Measurements from ENCODE around the gene STK40.

STK40 gene

GRCh38 chr1:36306902-36307456 is 78.7 kb downstream of the STK40 start:
- peak; percentile 91 for DNase-seq

- DNase-seq, result peak; percentile 51
Observed at GRCh38 chr1:36306210-36306901, 79.4 kb downstream of the STK40 start, which contains the start of gene SH3D21. SH3D21 (plus strand) TSS chr1:36306368; CDS start chr1:36306421, 53 bp downstream.

DNA sequence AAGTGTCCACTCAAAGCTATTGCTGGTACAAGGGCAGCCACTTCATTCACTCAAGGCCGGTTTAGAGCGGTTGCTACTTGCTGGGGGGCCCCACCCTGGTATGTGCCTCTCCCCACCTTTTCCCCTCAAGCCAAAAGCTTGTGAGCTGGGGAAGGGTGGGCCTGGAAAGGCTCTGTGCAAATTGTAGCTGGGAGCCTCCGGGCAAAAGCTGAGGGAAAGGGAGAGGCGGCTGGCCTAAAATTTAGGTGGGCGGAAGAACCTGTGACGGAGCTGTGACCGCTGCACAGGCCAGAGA is 79.9 kb downstream of the STK40 start:
- DNase-seq, result no peak

DNA sequence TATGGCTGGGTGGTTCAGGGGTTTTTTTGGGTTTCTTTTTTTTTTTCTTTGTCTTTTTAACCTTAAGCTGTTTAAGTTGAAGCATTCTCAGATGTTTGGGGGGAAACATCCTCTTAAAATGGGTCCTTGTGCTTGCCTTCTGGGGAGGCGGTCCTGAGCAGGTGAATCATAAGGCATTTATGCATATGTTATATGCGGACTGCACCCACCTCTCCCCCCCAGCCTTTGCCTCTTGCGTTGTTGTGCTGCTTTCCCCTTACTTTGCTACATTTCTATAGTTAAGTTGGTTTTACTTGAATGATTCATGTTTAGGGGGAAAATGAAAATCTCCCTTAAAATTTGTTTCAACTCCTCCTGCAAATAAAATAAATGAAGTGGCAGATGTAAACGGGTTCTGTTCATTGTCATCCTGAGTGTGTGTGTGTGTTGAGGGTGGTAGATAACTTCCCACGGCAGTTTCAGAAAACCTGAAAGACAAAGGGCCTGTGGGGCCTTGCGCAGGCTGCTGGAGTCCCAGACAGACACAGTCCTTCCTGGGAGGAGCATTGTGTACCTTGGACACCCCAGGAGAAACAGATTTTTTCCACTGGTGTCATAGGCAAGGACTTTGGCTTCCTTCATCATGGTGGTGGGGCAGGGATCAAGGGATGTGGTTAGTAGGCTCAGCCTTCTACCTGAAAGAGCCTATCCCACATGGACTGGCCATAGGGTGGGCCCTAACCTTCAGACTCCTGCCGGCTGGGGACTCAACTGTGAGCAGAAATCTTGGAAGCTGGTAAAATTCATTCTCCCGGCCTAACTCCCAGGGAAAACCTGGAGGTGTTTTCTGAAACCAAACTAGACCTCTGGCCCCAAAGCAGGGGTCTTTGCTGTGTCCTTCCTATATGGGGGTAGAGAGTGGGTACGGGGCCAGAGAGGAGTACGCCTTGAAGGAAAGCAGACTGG is 80.5 kb downstream of the STK40 start:
- no peak for DNase-seq

DNA sequence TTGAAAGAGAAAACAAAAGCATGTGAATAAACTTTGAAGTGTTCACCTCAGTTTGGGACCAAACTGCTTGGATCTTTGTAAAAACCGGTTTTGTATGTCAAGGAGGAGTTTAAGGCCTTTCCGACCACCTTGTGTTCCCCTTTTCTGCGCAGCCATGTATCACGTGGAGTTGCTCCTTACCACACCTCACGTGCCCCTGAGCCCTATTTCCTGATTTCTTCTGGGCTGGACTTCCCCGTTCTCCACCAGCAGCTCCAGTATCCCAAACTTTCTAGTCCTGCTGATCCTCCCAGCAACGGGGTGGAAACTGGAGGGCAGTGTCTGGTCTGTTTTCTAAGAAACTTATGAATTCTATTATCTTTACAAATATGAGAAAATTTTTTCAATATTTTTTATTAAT is 81.2 kb downstream of the STK40 start:
- DNase-seq, result no peak

- no peak for DNase-seq
Observed at GRCh38 chr1:36303650-36304360, 81.9 kb downstream of the STK40 start.

- no peak for DNase-seq
Observed at GRCh38 chr1:36303244-36303643, 82.5 kb downstream of the STK40 start.

DNA sequence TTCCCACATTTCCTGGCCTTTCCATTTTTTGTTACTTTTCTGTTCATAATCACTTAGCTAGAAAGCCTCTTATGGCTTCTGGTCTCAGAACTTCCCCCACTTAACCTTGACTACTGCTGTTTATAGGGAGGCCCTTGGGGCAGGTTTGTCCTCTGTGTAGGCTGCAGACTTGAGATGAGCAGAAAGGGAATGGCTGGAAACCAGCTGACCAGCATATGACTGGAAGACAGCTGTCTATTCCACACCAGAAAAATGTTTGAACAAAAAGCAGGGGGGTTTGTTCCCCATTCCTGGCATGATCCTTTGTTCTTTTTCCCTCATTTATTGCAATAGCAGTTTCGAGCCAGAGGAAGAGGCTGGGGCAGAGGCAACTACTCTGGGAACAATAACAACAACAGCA is 84.5 kb downstream of the STK40 start:
- DNase-seq, result no peak

DNA sequence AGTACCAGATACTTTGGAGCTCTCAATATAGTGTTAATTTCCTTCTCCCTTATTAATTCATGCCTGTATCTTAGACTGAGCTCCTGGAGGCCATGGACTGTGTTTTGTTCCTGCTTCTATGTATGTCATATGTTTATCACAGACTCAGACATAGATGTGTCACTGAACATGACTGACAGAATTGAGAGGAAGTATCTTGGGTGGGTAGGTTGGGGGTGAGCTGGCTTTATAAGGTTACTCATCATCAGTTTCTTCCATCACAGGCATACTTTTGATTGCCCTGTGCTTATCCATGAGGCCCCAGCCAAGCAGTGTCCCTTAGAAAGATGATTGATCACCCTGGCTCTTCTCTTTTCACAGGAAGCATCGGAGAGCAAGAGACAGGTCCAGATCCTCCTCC is 85.2 kb downstream of the STK40 start:
- DNase-seq, result no peak

DNA sequence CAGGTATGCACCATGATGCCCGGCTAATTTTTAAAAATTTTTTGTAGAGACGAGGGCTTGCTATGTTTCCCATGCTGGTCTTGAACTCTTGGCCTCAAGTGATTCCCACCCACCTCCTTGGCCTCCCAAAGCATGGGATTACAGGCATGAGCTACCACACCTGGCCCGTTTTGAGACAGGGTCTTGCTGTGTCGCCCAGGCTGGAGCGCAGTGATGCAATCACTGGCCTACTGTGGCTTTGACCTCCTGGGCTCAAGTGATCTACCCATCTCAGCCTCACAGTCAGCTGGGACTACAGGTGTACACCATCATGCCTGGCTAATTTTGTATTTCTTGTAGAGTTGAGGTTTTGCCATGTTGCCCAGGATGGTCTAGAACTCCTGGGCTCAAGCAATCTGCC is 87.1 kb downstream of the STK40 start:
- DNase-seq, result no peak

- DNase-seq, result no peak
Observed at GRCh38 chr1:36297062-36297461, 88.7 kb downstream of the STK40 start.

- DNase-seq, result no peak
Observed at GRCh38 chr1:36295390-36295789, 90.3 kb downstream of the STK40 start.
